Keratinocyte (primary cell): ENCODE measurements around the gene BEGAIN. TPM values are rescaled to one million over a fixed set of nuclear protein-coding genes. Genes with fewer than 3 reads are reported as not detected.

Source experiments
- DNase-seq: peaks from one replicate; pipeline ENCODE4 v3.0.0-alpha.2; 2011; ENCODE audit warnings: low read depth, missing footprints, low spot score
- FAIRE-seq: peaks from 2 replicates; lab custom pipeline; 2011; peaks lifted over from hg19 to GRCh38; lab: Jason Lieb, UNC
- H2AFZ ChIP-seq: 2 replicates; pipeline ENCODE4 v1.6.0; 2012; ENCODE audit warnings: low read length, control low read depth, inconsistent platforms; ENCODE audit not compliant: control insufficient read depth
- H3K27ac ChIP-seq: 2 replicates; pipeline ENCODE4 v1.5.1; 2011; ENCODE audit warnings: low read length; ENCODE audit not compliant: control insufficient read depth, insufficient read depth
- H3K27me3 ChIP-seq: 3 replicates; pipeline ENCODE4 v1.6.0; 2011; ENCODE audit warnings: low read length; ENCODE audit not compliant: control insufficient read depth, insufficient read depth; ENCODE audit errors: extremely low read depth
- H3K36me3 ChIP-seq, 2 experiments: 2 replicates in 1 of 2; 3 replicates in 1 of 2; pipeline ENCODE4 v1.5.1; 2011; ENCODE audit warnings: low read length in 2 of 2, mild to moderate bottlenecking in 1 of 2; ENCODE audit not compliant: control insufficient read depth in 2 of 2, insufficient read depth in 2 of 2; ENCODE audit errors: extremely low read depth in 1 of 2
- H3K4me1 ChIP-seq: 3 replicates; pipeline ENCODE4 v1.5.1; 2011; ENCODE audit warnings: low read length; ENCODE audit not compliant: control insufficient read depth, insufficient read depth; ENCODE audit errors: extremely low read depth
- H3K4me2 ChIP-seq: 3 replicates; pipeline ENCODE4 v1.6.0; 2011; ENCODE audit warnings: low read depth, low read length; ENCODE audit not compliant: control insufficient read depth, insufficient read depth; ENCODE audit errors: extremely low read depth
- H3K4me3 ChIP-seq, 3 experiments: fragments of 200-600 bp in 1 of 3; sonication (generic) in 1 of 3; 2 replicates in 2 of 3; 3 replicates in 1 of 3; pipeline ENCODE4 v1.5.1; 2011 to 2016; ENCODE audit warnings: low read length in 3 of 3, mild to moderate bottlenecking in 3 of 3, control low read depth in 2 of 3, inconsistent platforms in 1 of 3, low read depth in 1 of 3, mixed read lengths in 1 of 3, mixed run types in 1 of 3, moderate library complexity in 1 of 3; ENCODE audit not compliant: control insufficient read depth in 2 of 3, insufficient read depth in 2 of 3; ENCODE audit errors: extremely low read depth in 1 of 3
- H3K79me2 ChIP-seq: 2 replicates; pipeline ENCODE4 v1.6.0; 2012; ENCODE audit warnings: low read length; ENCODE audit not compliant: control insufficient read depth, insufficient read depth
- H3K9ac ChIP-seq: 3 replicates; pipeline ENCODE4 v1.6.0; 2011; ENCODE audit warnings: low read length; ENCODE audit not compliant: control insufficient read depth, insufficient read depth; ENCODE audit errors: extremely low read depth
- H3K9me1 ChIP-seq: 3 replicates; pipeline ENCODE4 v1.6.0; 2011; ENCODE audit warnings: low read length; ENCODE audit not compliant: control insufficient read depth, insufficient read depth; ENCODE audit errors: extremely low read depth
- H3K9me3 ChIP-seq: 2 replicates; pipeline ENCODE4 v1.5.1; 2012; ENCODE audit warnings: low read depth, low read length; ENCODE audit not compliant: control insufficient read depth
- H4K20me1 ChIP-seq: 3 replicates; pipeline ENCODE4 v1.6.0; 2011; ENCODE audit warnings: low read length; ENCODE audit not compliant: control insufficient read depth, insufficient read depth; ENCODE audit errors: extremely low read depth
- EZH2 ChIP-seq: IDR thresholded peaks from one replicate; pipeline ENCODE4 v1.6.1; 2012; ENCODE audit warnings: inconsistent platforms, mild to moderate bottlenecking, low read length, moderate library complexity
- dilution Hi-C: fragments of 300-500 bp; cut with MboI; formaldehyde crosslinking; loops from one replicate; pipeline ENCODE4 v1.7.0; 2020; ENCODE audit warnings: low sequenced_read_pairs; ENCODE audit not compliant: extremely low pct_ligation_motif_present
- polyA plus RNA-seq, 5 experiments: library from polyadenylated mRNA; depleted of rRNA in 3 of 5; stranded (reverse) in 3 of 5; stranded (forward) in 1 of 5; unstranded in 1 of 5; fragments of >200 nt; gene quantifications; 1 replicate in 1 of 5; 2 replicates in 3 of 5; 3 replicates in 1 of 5; pipeline versions ENCODE4 v1.2.1 to v1.2.3, GENCODE V29; 2011 to 2012; ENCODE audit warnings: missing spikeins in 2 of 5, low read depth in 1 of 5, low replicate concordance in 1 of 5
- TF ChIP-seq, protein P1 (sequence below), 3 experiments: IDR thresholded peaks in 1 of 3; conservative IDR thresholded peaks in 1 of 3; optimal IDR thresholded peaks in 1 of 3; 2 replicates in 2 of 3; 3 replicates in 1 of 3; pipeline versions ENCODE3 to v1.5.1; 2011; ENCODE audit warnings: low read length in 3 of 3, mild to moderate bottlenecking in 3 of 3, moderate library complexity in 2 of 3, control low read depth in 1 of 3, inconsistent platforms in 1 of 3; ENCODE audit not compliant: insufficient read depth in 2 of 3; ENCODE audit errors: extremely low read depth in 1 of 3

Gene BEGAIN
- polyA plus RNA-seq, 1 donor (not counting 4 experiments of a cell fraction or from before 2014, with no cell fraction given), result 0.25 TPM

- FAIRE-seq (no peak), DNase-seq (no peak)
- Histone ChIP-seq H2AFZ (no peak overlapping the region), H3K9ac (no peak overlapping the region), H3K9me1 (no peaks in the 10 kb centered on the region), H3K4me2 (no peak overlapping the region), H3K4me3 (no peak overlapping the region), H3K27ac (no peak overlapping the region), H3K36me3 (no peaks in the 10 kb centered on the region), H4K20me1 (no peaks in the 10 kb centered on the region), H3K9me3 (no peaks in the 10 kb centered on the region), H3K4me1 (peaks cover 10% of the 10 kb centered on the region), H3K27me3 (no peaks in the 10 kb centered on the region), H3K79me2 (no peaks in the 10 kb centered on the region)
- TF ChIP-seq, protein P1, sequence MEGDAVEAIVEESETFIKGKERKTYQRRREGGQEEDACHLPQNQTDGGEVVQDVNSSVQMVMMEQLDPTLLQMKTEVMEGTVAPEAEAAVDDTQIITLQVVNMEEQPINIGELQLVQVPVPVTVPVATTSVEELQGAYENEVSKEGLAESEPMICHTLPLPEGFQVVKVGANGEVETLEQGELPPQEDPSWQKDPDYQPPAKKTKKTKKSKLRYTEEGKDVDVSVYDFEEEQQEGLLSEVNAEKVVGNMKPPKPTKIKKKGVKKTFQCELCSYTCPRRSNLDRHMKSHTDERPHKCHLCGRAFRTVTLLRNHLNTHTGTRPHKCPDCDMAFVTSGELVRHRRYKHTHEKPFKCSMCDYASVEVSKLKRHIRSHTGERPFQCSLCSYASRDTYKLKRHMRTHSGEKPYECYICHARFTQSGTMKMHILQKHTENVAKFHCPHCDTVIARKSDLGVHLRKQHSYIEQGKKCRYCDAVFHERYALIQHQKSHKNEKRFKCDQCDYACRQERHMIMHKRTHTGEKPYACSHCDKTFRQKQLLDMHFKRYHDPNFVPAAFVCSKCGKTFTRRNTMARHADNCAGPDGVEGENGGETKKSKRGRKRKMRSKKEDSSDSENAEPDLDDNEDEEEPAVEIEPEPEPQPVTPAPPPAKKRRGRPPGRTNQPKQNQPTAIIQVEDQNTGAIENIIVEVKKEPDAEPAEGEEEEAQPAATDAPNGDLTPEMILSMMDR (optimal IDR thresholded peaks at IDR 0.05 in 1 of 3, IDR thresholded peaks at IDR 0.05 in 1 of 3, conservative IDR thresholded peaks at IDR 0.05 in 1 of 3; ENCODE audit: extremely low read depth in 1 of 3, insufficient read depth in 2 of 3, low read length in 3 of 3), result no peak
- dilution Hi-C loops, result no loop called here
Observed at GRCh38 chr14:100532906-100533655, 54.1 kb downstream of the BEGAIN start.

- Histone ChIP-seq H3K9ac (no peak overlapping the region), H2AFZ (no peak overlapping the region), H3K27ac (no peak overlapping the region), H4K20me1 (no peaks in the 10 kb centered on the region), H3K36me3 (no peaks in the 10 kb centered on the region), H3K4me1 (peaks cover 10% of the 10 kb centered on the region), H3K4me2 (no peak overlapping the region), H3K9me3 (no peaks in the 10 kb centered on the region), H3K79me2 (no peaks in the 10 kb centered on the region), H3K9me1 (no peaks in the 10 kb centered on the region), H3K27me3 (no peaks in the 10 kb centered on the region), H3K4me3 (no peak overlapping the region)
- no peak for DNase-seq
- no peak for FAIRE-seq
- dilution Hi-C loops, result no loop called here
- TF ChIP-seq EZH2, result no peak
- TF ChIP-seq, protein P1 (optimal IDR thresholded peaks at IDR 0.05 in 1 of 3, IDR thresholded peaks at IDR 0.05 in 1 of 3, conservative IDR thresholded peaks at IDR 0.05 in 1 of 3; ENCODE audit: extremely low read depth in 1 of 3, insufficient read depth in 2 of 3, low read length in 3 of 3), result no peak
Observed at GRCh38 chr14:100532154-100532861, 54.9 kb downstream of the BEGAIN start.
